ENCODE measurements around the gene TRPT1.

Gene TRPT1

GRCh38 chr11:64244966-64245365, 19.0 kb upstream of the TRPT1 start:
- H3K27me3 Mint-ChIP-seq (ENCODE audit: low read depth): no peaks in the 10 kb centered on the region
- peaks cover 28% of the 10 kb centered on the region for H3K4me1 Mint-ChIP-seq (ENCODE audit: low read depth)
- H3K36me3 Mint-ChIP-seq (ENCODE audit: low read depth): peaks cover 20% of the 10 kb centered on the region
- DNase-seq (ENCODE audit: low spot score): no peak
- no peaks in the 10 kb centered on the region for H3K9me3 Mint-ChIP-seq
- peak overlapping the region; percentile 36 for H3K27ac Mint-ChIP-seq
- H3K4me3 Mint-ChIP-seq: peak overlapping the region; percentile 91

- no peak for DNase-seq (ENCODE audit: low spot score)
- peaks cover 26% of the 10 kb centered on the region for H3K4me1 Mint-ChIP-seq (ENCODE audit: low read depth)
- peak overlapping the region; percentile 54 for H3K4me3 Mint-ChIP-seq
- H3K36me3 Mint-ChIP-seq (ENCODE audit: low read depth): peaks cover 23% of the 10 kb centered on the region
- H3K27me3 Mint-ChIP-seq (ENCODE audit: low read depth): no peaks in the 10 kb centered on the region
- peak overlapping the region; percentile 31 for H3K27ac Mint-ChIP-seq
- no peaks in the 10 kb centered on the region for H3K9me3 Mint-ChIP-seq
These were observed 18.1 kb upstream of the TRPT1 start for GRCh38 chr11:64244107-64244506.

- no peak for DNase-seq (ENCODE audit: low spot score)
- no peaks in the 10 kb centered on the region for H3K9me3 Mint-ChIP-seq
- H3K36me3 Mint-ChIP-seq (ENCODE audit: low read depth): peaks cover 26% of the 10 kb centered on the region
- H3K27me3 Mint-ChIP-seq (ENCODE audit: low read depth): no peaks in the 10 kb centered on the region
- peak overlapping the region; percentile 31 for H3K27ac Mint-ChIP-seq
- H3K4me1 Mint-ChIP-seq (ENCODE audit: low read depth): peaks cover 26% of the 10 kb centered on the region
- peak overlapping the region; percentile 54 for H3K4me3 Mint-ChIP-seq
These were observed 17.4 kb upstream of the TRPT1 start for GRCh38 chr11:64243236-64243854.

DNA sequence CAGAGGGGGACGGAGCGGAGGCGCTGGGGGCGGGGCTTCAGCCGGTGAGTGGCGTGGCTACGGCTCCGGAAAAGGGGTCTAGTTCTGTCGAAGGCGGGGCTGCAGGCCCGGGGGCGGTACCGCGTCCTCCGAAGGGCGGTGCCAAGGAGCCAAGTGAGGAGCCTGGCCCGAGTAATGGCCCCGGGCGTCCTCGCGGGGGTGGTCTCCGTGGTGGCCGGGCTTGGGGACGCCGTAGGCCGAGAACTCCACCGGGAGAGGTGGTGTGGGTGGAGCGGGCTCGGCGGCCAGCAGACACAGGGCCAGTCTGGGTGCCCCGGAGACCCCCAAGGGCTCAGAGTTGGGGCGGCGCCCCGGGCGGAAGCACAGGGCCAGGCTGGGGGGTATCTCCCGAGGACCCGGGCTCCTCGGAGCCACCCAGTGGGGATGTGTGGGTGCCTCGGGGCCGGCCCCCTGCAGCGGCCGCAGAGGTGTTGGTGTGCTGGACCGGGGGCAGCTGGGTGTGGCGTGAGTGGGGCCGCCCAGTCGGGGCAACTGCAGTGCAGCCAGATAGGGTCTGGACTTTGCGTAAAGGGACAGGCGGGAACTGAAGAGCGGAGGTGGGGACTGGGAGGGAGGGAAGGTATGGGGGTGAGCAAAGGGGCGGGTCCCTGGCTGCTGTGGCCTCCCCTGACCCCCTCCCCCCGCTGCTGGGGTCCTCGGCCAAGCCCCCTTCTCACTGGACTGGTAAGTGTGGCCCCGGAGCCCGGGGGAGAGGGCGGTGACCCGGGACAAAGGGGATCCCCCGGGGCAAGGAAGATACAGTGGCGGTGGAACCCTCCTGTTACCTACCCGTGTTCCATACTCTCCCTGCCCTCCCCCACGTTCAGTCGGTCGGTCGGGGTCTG, 15.7 kb upstream of the TRPT1 start:
- Mint-ChIP-seq H3K4me3 (peak overlapping the region; percentile 91), H3K27ac (peak overlapping the region; percentile 95), H3K36me3 (ENCODE audit: low read depth) (peaks cover 36% of the 10 kb centered on the region), H3K4me1 (ENCODE audit: low read depth) (peaks cover 24% of the 10 kb centered on the region), H3K27me3 (ENCODE audit: low read depth) (no peaks in the 10 kb centered on the region), H3K9me3 (no peaks in the 10 kb centered on the region)
- no peak for DNase-seq (ENCODE audit: low spot score)

- no peaks in the 10 kb centered on the region for H3K9me3 Mint-ChIP-seq
- peak; percentile 99 for DNase-seq (ENCODE audit: low spot score)
- peak overlapping the region; percentile 91 for H3K4me3 Mint-ChIP-seq
- H3K27ac Mint-ChIP-seq: peak overlapping the region; percentile 95
- H3K27me3 Mint-ChIP-seq (ENCODE audit: low read depth): no peaks in the 10 kb centered on the region
- H3K4me1 Mint-ChIP-seq (ENCODE audit: low read depth): peaks cover 24% of the 10 kb centered on the region
- H3K36me3 Mint-ChIP-seq (ENCODE audit: low read depth): peaks cover 36% of the 10 kb centered on the region
These were observed 15.2 kb upstream of the TRPT1 start for GRCh38 chr11:64241241-64241490.

DNA sequence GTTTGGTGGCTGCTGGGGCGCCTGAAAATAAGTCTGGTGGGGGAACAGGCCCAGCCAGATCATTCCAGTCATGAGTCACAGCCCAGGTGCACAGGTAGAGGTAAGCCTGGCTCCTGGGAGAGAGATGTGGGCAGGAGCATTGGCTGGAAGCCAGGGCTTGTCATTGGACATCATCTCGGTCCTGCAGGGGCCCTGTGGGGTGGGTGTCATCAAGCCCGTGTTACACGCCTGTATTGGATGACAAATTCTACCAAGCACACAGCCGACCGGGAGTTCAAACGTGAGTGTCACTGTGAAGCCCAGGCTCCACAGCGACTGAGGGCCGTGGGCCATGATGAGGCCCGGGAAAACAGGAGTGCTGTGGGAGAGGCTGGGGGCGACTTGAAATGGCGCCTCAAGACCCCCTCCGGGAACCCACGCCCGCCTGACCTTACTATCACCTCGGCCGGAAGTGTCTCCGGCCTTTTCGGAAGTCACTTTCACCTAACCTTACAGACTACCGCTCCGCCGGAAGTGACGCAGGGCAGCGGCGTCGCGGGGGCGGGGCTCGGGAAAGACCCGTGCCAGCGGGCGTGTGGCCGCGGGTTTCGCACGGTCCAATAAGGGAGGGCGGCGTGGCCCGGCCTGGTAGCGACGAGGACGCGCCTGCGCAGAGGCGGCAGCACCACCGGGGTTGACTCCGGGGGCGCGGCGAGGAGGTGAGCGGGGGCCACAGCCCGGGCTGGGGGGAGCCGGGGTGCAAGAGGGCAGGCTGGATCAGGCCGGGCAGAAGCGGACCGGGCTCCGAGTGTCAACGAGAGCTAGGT, 14.7 kb upstream of the TRPT1 start, which contains the start of gene FKBP2:
Gene FKBP2, plus strand, starts transcription at position 661 of the 806 bp plus-strand sequence. CDS start 1,293 bp downstream, outside the sequence.
- Mint-ChIP-seq H3K9me3 (no peaks in the 10 kb centered on the region), H3K4me3 (peak within 1 kb of the TSS; percentile 91), H3K36me3 (ENCODE audit: low read depth) (peaks cover 36% of the 10 kb centered on the region), H3K27ac (peak within 1 kb of the TSS; percentile 95), H3K4me1 (ENCODE audit: low read depth) (peaks cover 26% of the 10 kb centered on the region), H3K27me3 (ENCODE audit: low read depth) (no peaks in the 10 kb centered on the region)
- DNase-seq (ENCODE audit: low spot score): peak; percentile 99

DNA sequence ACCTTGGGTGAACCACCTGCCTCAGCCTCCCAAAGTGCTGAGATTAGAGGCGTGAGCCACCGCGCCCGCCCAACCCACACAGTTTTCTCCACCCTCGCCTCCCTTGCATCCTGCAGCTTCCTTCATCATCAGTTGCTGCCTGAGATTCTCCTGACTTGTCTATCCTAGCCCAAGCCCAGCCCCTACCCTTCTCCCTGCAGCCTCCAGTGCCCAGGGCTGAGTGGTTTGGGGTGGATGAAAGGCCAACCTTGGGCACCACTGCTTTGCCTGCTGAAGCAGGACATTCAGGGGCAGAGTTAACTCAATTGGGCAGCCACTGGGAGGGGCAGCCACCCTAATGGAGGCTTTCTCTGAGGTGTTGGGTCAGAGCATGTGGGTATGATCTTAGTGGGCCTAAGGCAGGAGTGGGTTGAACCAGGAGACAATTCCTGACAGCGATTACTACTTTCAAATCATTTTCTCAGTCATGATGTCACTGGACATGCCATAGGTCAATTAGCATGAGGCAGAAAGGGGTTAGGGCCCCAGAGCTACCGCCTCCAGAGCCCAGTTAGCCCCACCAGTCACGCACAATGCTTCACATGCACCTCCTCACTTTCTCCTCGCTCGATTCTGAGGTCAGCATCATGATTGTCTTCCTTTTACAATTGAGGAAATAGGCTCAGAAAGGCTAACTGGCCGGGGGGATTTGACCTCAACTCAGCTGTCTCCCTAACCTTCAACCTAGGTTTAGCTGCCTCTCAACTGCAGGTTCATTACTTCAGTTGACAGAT, 13.9 kb upstream of the TRPT1 start:
- DNase-seq (ENCODE audit: low spot score): no peak
- no peaks in the 10 kb centered on the region for H3K9me3 Mint-ChIP-seq
- H3K4me3 Mint-ChIP-seq: peak overlapping the region; percentile 91
- H3K27me3 Mint-ChIP-seq (ENCODE audit: low read depth): no peaks in the 10 kb centered on the region
- H3K27ac Mint-ChIP-seq: peak overlapping the region; percentile 95
- H3K4me1 Mint-ChIP-seq (ENCODE audit: low read depth): peaks cover 33% of the 10 kb centered on the region
- peaks cover 38% of the 10 kb centered on the region for H3K36me3 Mint-ChIP-seq (ENCODE audit: low read depth)

DNA sequence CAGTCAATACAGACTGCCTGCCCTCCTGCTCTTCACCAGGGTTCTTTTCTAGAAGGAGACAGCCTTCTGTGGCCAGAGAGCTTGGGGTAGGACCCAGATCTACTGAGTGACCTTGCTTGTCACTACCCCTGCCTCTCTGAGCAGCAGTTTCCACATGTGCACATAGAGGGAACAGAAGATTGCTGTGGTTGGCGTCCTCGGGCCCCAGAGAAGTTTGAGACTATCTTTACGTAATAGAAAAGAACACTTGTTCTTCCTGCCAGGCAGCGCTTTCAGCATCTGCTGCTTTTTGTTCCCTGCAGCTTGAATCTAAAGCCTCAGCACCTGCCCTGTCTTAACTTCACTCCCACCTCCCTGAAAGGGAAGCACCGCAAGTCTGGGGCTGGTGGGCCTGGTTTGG, 13.0 kb upstream of the TRPT1 start:
- H3K9me3 Mint-ChIP-seq: no peaks in the 10 kb centered on the region
- peaks cover 33% of the 10 kb centered on the region for H3K4me1 Mint-ChIP-seq (ENCODE audit: low read depth)
- peak overlapping the region; percentile 43 for H3K4me3 Mint-ChIP-seq
- H3K27ac Mint-ChIP-seq: peak overlapping the region; percentile 20
- DNase-seq (ENCODE audit: low spot score): no peak
- H3K27me3 Mint-ChIP-seq (ENCODE audit: low read depth): no peaks in the 10 kb centered on the region
- H3K36me3 Mint-ChIP-seq (ENCODE audit: low read depth): peaks cover 36% of the 10 kb centered on the region

DNA sequence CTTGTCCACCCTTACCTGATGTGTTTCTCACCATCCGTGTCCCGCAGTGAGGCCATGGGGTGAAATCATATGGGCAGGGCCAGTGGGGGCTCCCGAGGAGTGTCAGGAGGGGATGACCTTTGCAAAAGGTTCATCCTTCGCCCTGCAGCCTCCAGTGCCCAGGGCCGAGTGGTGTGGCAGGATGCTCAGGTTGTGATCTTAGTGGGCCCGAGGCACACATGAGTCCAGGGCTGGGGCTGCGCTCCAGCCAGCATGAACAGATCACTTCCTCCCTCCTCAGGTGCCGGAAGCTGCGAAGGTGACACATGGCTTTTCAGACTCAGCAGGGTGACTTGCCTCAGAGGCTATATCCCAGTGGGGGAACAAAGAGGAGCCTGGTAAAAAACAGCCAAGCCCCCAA, 12.1 kb upstream of the TRPT1 start:
- Mint-ChIP-seq H3K27me3 (ENCODE audit: low read depth) (no peaks in the 10 kb centered on the region), H3K9me3 (no peaks in the 10 kb centered on the region), H3K4me3 (no peak overlapping the region), H3K27ac (peak overlapping the region; percentile 8), H3K36me3 (ENCODE audit: low read depth) (peaks cover 27% of the 10 kb centered on the region), H3K4me1 (ENCODE audit: low read depth) (peaks cover 31% of the 10 kb centered on the region)
- no peak for DNase-seq (ENCODE audit: low spot score)

- H3K27ac Mint-ChIP-seq: no peak overlapping the region
- DNase-seq (ENCODE audit: low spot score): no peak
- H3K4me3 Mint-ChIP-seq: no peak overlapping the region
- peaks cover 34% of the 10 kb centered on the region for H3K4me1 Mint-ChIP-seq (ENCODE audit: low read depth)
- peaks cover 24% of the 10 kb centered on the region for H3K36me3 Mint-ChIP-seq (ENCODE audit: low read depth)
- no peaks in the 10 kb centered on the region for H3K27me3 Mint-ChIP-seq (ENCODE audit: low read depth)
- no peaks in the 10 kb centered on the region for H3K9me3 Mint-ChIP-seq
These were observed 11.5 kb upstream of the TRPT1 start for GRCh38 chr11:64237484-64237951.

DNA sequence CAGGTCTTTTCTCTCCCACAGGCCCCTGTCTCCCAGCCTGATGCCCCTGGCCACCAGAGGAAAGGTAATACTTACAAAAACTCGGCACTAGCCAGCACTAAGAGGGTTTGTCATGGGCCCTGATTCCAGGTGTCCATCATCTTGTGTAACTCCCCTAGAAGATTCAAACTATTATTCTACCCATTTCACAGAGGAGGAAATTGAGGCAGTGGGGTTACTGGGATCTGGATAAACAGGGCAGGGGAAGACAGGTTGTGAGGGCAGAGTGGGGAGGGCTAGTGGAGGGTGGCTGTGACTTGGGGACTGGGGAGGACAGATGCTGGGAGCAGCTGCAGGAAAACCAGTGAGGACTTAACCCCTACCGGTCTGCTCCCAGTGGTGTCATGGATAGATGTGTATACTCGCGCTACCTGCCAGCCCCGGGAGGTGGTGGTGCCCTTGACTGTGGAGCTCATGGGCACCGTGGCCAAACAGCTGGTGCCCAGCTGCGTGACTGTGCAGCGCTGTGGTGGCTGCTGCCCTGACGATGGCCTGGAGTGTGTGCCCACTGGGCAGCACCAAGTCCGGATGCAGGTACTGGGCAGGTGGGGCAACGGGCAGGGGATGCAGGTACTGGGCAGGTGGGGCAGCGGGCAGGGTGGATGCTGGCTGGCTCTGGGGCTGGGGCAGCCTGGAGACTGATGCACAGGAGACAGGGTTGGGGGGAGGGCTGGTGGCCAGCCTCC, 9.6 kb upstream of the TRPT1 start:
- Mint-ChIP-seq H3K36me3 (ENCODE audit: low read depth) (peaks cover 23% of the 10 kb centered on the region), H3K27ac (peak overlapping the region; percentile 71), H3K27me3 (ENCODE audit: low read depth) (no peaks in the 10 kb centered on the region), H3K4me1 (ENCODE audit: low read depth) (peaks cover 38% of the 10 kb centered on the region), H3K4me3 (peak overlapping the region; percentile 87), H3K9me3 (no peaks in the 10 kb centered on the region)
- DNase-seq (ENCODE audit: low spot score): no peak

DNA sequence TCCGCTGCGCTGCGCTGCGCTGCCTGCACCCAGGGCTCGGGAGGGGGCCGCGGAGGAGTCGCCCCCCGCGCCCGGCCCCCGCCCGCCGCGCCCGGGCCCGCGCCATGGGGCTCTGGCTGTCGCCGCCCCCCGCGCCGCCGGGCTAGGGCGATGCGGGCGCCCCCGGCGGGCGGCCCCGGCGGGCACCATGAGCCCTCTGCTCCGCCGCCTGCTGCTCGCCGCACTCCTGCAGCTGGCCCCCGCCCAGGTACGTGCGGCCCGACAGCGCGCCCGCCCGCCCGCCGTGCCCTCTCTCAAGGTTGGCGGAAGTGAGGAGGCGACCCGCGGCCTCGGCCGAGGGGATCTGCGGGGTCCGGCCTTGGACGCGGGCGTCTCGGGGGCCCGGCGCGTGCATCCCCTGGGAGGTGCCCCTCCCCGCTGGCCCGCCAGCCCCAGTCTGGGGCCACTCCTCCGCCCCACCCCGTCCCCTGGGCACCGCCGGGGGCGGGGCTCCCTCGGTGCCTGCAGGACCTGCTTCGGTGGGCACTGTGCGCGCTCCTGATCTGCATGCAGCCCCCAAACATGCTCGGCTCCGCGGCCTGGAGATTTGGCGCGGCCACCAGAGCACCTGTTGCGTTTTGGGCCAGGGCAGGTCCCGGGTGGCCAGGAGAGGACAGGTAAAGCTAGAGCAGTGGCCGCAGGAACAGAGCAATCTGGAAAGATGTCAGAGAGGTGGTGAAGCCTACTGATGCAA, 8.8 kb upstream of the TRPT1 start:
- no peaks in the 10 kb centered on the region for H3K27me3 Mint-ChIP-seq (ENCODE audit: low read depth)
- peaks cover 32% of the 10 kb centered on the region for H3K4me1 Mint-ChIP-seq (ENCODE audit: low read depth)
- H3K27ac Mint-ChIP-seq: peak overlapping the region; percentile 71
- H3K36me3 Mint-ChIP-seq (ENCODE audit: low read depth): peaks cover 18% of the 10 kb centered on the region
- H3K4me3 Mint-ChIP-seq: peak overlapping the region; percentile 87
- DNase-seq (ENCODE audit: low spot score): peak; percentile 61
- H3K9me3 Mint-ChIP-seq: no peaks in the 10 kb centered on the region

Measured in T-helper 2 cell treated with Interferon-gamma antibody and Interleukin-4, amounts not matched to agents 5 μg/mL and 100 μg/mL, for 36 hours (primary cell).